PC-3 (cell line): ENCODE results near the gene PTPRN2.
"Not testable (repeated sequence)": the region's sequence is repeated elsewhere in the genome, so short reads cannot be mapped to it uniquely, and the experiment has no call there.

Source experiments
- EZH2phosphoT487 ChIP-seq: fragments of 300-600 bp; sonication (generic); IDR thresholded peaks from 2 replicates; pipeline ENCODE4 v1.6.1; 2018; ENCODE audit warnings: mild to moderate bottlenecking, antibody characterized with exemption, low read length, borderline replicate concordance
- TF ChIP-seq, protein P1 (sequence below): fragments of 300-600 bp; sonication (generic); conservative IDR thresholded peaks from 2 replicates; pipeline ENCODE4 v1.5.1; 2017; ENCODE audit warnings: antibody characterized with exemption, low read depth, mild to moderate bottlenecking, low read length

DNA sequence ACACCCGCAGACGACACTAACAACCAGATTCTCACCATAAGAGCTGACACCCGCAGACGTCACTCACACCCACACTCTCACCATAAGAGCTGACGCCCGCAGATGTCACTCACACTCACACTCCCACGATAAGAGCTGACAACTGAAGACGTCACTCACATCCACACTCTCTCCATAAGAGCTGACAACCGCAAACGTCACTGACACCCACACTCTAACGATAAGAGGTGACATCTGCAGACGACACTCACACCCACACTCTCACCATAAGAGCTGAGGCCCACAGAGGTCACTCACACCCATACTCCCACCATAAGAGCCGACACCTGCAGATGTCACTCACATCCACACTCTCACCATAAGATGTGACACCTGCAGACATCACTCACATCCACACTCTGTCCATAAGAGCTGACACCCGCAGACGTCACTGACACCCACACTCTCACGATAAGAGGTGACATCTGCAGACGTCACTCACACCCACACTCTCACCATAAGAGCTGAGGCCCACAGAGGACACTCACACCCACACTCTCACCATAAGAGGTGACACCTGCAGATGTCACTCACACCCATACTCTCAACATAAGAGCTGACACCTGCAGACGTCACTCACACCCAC is 255.7 kb downstream of the PTPRN2 start:
- TF ChIP-seq, protein P1, sequence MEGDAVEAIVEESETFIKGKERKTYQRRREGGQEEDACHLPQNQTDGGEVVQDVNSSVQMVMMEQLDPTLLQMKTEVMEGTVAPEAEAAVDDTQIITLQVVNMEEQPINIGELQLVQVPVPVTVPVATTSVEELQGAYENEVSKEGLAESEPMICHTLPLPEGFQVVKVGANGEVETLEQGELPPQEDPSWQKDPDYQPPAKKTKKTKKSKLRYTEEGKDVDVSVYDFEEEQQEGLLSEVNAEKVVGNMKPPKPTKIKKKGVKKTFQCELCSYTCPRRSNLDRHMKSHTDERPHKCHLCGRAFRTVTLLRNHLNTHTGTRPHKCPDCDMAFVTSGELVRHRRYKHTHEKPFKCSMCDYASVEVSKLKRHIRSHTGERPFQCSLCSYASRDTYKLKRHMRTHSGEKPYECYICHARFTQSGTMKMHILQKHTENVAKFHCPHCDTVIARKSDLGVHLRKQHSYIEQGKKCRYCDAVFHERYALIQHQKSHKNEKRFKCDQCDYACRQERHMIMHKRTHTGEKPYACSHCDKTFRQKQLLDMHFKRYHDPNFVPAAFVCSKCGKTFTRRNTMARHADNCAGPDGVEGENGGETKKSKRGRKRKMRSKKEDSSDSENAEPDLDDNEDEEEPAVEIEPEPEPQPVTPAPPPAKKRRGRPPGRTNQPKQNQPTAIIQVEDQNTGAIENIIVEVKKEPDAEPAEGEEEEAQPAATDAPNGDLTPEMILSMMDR, result not testable (repeated sequence)
- not testable (repeated sequence) for TF ChIP-seq EZH2phosphoT487
